Cerebellar nuclear complex (tissue), 1 donor: Measurements from ENCODE around the gene TMEM237.
"Not testable (repeated sequence)": the region's sequence is repeated elsewhere in the genome, so short reads cannot be mapped to it uniquely, and the experiment has no call there.

Experiments used
- DNase-seq, 2 experiments: peaks; one replicate each; lab custom pipeline; 2025; lab: John Stamatoyannopoulos, UW

The TMEM237 gene, protein sequence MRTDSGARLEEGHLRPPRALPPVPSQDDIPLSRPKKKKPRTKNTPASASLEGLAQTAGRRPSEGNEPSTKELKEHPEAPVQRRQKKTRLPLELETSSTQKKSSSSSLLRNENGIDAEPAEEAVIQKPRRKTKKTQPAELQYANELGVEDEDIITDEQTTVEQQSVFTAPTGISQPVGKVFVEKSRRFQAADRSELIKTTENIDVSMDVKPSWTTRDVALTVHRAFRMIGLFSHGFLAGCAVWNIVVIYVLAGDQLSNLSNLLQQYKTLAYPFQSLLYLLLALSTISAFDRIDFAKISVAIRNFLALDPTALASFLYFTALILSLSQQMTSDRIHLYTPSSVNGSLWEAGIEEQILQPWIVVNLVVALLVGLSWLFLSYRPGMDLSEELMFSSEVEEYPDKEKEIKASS

DNA sequence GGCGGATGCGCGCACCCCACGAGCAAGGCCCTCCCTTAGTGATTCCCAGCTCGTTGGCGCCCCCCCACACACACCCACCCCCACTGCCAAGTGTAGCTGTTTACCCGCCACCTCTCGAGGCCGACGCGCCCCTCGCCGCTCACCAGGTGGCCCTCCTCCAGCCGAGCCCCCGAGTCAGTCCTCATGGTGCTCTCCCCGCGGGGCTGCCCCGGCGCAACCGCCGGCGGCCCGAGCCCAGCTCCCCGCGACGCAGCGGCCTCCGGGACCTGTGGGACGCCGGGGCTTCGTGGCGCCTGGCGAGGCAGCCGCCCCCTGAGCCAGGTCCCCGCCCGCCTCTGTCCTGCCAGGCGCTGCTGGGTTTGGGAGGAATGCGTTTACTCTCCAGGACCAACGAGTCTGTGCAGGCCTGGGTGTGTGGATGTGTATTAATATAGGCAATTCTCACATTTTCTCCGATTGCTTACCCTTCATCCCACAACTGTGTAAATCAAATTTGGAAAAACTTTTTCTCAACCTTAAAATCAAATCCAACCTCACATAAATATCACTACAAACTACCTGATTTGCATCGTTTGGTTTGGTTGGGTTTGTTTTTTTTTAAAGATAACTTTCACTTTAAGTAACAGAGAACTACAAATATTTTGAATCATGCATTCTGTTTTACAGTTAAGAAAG lies at the start of gene TMEM237:
Gene TMEM237, minus strand, starts transcription at position 288 of the 675 bp plus-strand sequence. Its CDS starts 103 bp downstream, at position 185.
- no peak for DNase-seq

DNA sequence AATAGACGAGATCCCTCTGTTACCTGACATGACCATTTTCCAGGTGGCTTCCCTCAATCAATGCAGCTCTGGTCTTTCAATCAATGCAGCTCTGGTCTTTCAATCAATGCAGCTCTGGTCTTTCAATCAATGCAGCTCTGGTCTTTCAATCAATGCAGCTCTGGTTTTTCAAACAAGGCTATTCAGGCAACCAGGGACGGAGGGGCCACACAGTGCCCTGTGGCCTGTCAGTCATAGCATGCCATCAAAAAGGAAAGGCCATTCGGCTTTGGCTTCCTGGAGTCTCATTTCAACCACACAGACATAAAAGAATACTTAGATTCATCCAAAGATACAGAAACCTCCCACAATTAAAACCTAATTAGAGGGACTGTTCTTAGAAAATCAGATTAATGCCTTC lies 41.9 kb upstream of the TMEM237 start:
- DNase-seq: no peak

DNA sequence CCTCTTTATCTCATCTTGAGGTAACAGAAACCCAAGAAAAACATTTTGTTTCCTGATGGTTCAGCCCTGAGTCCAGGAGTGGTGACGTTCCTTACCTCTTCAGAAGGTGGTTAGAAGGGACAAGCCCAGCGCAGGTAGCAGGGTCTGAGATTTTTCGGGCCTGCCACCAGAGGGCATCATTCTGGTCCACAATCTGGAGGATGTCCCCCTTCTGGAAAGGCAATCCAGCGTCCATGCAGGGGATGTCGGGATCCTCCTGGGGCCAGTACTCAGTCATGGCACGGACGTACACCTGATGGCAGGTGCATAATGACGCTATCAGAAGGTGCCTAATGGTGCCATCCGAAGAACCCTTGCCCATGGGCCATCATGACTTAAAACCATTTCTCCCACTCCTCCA lies 37.4 kb upstream of the TMEM237 start:
- no peak for DNase-seq

DNA sequence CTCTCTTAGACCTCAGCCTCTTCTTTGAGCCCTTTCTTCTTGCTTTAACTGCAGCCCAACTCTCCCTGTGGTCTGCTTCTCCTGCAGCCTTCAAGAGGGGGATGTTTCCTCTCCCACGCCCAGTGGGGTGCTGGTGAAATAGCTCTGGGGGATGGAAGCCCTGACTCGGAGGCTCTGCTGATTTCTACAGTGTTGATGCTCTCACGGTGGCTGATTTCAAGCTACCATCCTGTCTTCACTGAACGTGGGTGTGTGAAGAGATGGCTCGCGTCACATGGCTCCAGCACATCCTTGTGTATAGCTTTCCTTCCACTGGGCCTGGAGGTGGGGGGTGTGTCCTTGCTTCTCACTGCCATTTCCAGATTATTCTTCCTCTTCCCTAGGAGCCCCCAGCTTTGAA lies 35.1 kb upstream of the TMEM237 start:
- DNase-seq: no peak

DNA sequence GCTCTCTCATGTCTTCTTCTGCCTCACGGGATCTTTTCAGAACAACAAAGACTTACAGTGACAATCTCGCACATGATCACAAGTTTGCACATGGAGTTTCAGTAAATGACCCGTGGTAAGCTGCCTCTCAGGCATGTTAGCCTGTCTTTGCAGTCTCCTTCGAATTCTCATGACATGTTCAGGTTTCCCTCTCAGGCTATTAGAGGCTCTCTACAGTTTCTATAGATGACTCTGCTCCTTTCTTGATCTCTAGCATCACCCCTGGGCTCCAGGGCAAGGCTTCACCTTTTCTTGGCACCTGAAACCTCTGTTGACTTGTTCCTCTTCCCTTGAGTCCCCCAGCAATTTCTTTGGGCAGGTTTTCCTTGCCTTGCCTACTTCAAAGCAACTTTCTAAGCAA lies 32.2 kb upstream of the TMEM237 start:
- no peak for DNase-seq

DNA sequence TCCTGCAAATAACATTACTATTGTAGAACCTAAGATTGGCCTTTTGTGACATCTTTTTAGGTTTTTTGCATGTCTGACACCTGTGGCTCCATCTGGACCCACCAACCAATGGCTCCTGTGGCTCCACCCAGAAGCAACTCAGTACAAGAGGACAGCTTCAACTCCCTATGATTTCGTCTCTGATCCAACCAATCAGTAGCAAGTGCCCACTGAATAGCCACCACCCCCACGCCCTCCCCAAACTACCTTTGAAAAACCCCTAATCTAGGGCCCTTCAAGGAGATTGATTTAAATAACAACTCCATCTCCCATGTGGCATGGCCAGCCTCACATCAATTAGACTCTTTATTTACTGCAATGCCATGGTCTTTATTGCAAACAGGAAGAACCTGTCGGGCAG lies 31.5 kb upstream of the TMEM237 start:
- DNase-seq: no peak

DNA sequence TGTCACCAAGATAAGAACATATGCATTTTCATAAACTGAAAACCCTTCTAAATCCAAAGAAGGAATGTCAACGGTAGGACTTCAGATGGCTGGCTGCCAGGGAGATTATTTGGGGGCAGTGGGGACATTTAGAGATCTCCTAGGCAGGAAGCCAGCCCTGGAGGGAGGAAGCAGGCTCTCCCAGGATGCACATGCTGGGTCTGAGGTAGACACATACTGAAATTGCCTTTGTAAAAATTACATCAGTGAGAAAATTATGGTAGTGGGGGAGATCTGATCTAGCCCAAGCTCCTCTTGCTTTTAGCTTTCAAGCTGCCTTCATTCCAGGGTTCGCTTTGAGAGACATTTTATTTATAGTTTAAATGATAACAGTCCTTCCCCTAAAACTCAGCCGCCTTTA lies 31.0 kb upstream of the TMEM237 start:
- no peak for DNase-seq

DNA sequence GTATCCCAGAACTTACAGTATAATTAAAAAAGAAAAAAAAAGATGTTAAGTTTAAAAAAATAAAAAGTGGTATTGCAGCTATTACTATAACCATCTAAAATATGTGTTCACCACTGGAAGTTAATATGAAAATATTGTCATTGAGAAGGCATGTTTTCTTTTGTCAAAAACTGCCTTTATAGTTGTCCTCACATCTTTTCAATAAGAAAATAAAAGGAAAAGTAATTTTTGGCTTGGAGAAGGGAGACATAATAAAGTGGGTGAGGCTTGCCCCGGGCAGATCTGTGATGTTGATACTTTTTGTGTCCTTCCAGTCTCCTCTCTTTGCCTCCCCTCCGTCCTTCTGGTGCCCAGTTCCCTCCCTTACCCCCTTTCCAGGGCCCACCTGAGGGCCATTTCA lies 30.2 kb upstream of the TMEM237 start:
- no peak for DNase-seq

DNA sequence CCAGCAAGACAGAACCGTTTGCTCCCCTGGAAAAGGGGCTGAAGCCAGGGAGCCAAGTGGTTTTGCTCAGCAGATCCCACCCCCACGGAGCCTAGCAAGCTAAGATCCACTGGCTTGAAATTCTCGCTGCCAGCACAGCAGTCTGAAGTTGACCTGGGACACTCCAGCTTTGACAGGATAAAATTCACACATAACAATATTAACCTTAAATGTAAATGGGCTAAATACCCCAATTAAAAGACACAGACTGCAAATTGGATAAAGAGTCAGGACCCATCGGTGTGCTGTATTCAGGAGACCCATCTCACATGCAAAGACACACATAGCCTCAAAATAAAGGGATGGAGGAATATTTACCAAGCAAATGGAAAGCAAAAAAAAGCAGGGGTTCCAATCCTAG lies 27.9 kb upstream of the TMEM237 start:
- DNase-seq: not testable (repeated sequence)

DNA sequence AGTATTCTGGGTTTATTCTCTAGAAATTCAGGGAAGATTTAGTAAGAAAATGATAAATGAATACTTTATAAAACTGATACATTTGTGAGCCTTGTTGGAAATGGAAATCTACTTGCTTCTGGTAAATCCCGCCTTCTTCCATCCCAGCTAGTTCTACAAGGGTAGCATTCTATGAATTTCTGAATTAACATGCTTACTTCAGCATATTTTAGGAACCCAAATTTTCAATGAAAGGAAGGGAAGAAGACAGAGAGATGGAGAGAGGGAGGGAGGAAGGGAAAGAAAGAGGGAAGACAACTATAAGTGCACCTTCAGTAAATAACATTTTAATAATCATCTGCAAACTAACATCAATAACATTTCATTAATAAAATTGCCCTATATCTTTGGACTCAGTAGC lies 26.6 kb upstream of the TMEM237 start:
- no peak for DNase-seq

DNA sequence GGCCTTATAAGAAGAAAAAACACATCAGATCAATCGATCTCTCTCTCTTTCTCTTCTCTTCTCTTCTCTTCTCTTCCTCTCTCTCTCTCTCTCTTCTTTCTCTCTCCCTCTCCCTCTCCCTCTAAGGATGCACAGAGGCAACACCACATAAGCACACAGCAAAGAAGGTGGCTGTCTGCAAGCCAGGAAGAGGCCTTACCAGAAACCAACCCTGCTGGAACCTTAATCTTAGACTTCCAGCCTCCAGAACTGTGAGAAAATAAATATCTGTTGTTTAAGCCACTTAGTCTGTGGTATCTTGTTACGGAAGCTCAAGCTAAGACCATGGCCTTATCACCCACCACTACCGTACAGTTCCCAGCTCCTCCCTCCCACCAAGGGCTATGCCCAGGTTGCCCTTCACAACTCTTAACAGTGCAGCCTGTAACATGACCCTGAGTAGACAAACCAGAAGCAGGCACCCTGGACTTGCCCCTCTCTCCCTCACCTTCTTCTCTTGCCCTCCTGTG lies 25.2 kb upstream of the TMEM237 start:
- DNase-seq: no peak

DNA sequence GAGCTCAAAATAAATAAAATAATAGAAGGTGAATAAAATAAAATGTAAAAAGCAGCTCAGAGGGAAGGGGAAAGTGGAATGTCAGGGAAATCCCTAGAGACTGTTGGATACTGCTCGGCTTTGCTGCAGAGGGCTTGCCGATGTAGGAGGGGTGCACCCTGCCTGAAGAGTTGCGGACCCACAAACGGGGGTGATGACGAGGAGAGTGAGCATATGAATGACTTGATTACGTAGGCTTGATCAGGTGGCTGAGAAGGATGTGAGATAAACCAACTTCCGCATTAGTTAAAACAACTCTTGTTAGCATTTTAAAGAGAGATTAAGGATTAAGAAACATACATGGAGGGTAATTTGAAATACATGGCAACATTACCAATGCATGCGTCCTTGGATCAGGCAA lies 21.0 kb upstream of the TMEM237 start:
- no peak for DNase-seq

DNA sequence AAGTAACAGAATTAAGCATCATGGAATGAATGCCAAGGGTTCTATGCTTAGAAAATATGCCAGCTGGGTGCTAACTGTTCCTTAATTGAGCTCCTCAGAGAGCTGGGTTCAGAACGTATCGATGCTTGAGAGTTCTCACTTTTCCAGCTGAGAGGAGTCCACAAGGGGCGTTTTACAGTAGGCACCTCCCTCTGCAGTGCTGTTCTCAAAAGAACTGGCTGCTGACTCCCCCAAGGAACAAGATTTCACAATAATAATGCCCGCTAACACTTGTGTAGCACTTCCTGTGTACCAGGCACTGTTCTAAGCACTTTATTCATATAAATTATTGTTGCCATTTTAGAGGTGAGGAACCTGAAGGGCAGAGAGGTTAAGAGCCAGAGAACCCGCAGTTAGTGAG lies 18.1 kb upstream of the TMEM237 start:
- no peak for DNase-seq

DNA sequence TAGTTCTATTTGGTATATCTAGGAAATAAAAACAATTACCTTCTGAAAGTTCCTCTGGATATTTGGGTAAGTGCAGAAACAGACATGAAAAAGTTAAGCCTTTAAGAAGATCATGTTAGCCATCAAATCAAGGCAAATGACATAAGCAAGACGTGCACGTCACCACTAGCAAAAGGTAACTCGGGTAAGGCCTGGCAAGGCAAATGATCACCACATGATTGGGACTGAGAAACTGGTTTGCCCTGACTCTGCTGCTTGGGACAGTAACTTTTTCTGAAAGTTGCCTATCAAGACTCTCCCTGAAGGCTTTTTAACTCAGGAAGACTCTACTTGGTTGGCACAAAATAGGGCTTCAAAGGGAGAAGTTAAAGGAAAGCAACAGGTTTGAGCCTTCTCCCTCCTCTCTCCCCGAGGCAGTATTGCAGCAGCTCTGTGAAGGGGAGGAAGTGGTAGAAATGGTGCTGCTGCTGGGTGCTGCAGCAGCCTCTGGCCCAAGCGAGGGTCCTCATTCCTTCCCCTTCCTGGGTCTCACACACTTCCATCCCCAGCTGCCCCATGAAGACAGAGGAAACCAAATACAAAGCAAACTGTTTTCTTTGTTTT lies 17.1 kb upstream of the TMEM237 start:
- no peak for DNase-seq

DNA sequence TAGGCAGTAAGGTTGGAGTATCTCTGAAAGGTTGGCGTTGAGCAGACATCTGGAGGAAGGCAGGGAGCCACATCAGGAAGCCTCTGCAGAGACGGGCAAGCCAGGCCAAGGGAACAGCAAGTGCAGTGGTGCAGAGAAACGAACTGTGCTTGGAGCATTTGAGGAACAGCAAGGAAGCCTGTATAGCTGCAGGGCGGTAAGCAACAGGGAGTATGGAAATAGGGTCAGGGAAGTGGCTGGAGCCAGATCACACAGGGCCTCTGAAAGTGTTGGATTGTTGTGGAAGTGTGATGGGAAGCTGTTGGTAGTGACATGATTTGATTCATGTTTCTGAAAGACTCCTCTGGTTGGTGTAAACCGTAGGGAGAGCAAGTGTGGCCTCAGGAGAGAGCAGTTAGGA lies 13.4 kb upstream of the TMEM237 start:
- no peak for DNase-seq

DNA sequence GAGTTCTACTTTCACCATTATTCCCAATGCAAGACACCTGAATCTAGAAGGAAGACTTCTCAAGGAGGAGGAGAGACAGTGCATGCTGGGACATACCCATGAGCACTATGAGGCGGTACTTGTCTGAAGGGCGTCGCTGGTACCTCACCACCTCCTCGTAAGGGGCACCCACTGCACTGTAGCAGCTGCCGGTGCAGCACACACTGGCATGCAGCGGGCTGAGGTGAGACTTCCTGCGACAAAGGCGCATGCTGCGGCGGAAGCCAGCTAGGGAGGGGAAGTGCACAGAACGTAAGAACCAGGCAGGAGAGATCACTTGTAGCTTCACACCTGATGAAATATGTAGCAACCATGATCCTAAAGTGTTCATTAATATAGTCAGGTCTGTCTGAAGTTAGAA lies 12.8 kb upstream of the TMEM237 start:
- no peak for DNase-seq

DNA sequence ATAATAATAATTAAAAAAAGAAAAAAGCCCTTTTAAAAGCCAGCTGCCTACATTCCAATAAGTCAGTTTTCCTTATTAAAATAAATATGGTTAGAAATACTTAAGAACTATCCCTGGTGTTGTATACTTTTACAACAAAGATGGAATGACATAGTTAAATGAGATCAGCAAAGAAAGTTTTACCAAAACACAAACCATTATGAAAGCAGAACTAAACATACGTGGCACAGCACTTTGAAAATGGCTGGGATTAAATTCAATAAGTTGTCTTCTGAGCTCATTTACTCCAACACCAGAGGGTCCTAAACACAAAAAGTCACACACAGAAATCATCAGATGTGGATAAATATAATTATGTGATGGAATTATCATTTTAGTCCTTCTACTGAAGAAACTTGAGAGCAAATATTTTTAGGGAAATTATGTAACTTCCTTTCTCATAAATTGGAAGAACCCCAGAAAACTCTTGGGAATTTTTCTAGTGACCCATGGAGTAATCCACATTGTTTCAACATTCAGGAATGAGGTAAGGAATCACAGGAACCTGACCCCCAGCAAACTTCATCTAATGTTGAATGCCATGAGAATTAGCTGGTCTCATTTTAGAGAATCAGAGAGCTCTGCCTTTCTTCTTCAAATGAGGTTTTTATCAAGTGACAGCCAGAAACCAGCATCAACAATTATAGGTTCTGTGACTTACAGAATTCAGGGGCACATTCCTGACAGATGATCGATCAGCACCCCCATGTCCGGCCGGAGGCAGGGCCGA lies 11.5 kb upstream of the TMEM237 start:
- DNase-seq: no peak

DNA sequence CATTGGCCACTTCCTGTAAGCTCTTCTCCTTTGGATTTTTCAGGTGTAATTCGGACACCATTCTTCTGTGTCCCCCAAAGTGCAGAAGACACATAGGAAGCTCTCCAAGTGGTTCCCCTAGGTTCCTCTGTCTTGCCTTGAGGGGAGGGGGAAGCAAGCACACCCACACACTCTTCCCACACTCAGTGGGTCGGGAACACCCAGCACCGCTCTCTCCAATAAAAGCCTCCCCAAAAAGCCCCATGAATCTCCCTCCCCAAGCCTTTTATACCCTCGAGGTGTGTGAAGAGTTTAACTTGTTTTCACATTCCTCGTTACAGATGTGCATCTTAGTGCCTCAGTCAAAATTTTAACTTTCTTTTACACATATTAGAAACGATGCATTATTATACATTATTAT lies 9.9 kb upstream of the TMEM237 start:
- DNase-seq: no peak

DNA sequence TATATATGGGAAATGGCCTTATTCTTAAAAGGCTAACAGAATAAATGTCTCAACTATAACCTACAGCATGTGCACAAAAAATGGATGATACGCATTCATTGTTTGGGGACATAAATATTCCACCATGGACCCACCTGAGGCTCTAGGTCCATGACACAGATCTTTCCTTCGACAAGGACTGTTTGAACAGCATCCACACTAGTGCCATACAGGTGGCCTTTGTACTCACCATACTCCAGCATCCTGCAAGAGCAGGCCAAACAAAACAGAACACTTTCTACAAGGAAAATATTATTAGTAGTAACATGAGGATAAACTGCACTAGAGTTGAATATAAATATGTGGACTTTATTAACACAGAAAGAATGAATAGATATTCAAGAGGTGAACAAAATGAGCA lies 6.1 kb upstream of the TMEM237 start:
- DNase-seq: no peak

DNA sequence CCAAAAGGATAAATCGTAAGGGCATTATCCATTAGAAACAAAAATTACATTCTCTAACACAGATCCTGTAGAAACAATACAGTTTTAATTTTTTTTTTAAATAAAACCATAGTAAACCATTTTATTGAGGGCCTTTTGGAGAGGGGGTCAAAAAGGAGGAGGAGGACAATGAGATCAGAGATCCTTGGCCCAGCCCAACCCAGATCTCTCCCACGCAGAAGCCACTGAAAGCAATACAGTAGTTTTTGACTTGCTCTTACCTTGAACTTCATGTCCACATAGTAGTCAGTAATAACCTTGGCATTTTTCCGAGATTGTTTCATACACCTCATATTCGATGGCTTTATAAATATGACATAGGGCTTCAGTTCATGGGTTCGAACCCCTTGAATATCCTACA lies 4.1 kb upstream of the TMEM237 start:
- DNase-seq: no peak

DNA sequence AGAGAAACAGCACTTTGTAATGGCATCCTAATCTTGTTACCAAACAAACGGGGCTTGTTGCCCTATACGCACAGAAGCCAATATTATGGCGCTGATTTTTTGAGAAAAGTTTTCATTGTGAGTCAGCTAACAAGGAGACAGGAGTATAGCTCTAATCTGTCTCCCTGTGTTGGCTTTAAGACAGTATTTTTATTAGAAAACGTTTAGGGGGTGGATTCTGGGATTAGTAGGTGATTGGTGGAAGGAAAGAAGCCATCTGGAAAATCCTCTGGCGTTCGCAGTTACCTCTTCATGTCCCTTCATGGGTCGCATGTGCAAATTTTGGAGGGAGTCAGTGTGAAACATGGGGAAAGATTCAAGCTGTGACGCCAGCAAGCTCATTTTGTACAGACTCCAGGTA lies 698 bp upstream of the TMEM237 start:
- no peak for DNase-seq

DNA sequence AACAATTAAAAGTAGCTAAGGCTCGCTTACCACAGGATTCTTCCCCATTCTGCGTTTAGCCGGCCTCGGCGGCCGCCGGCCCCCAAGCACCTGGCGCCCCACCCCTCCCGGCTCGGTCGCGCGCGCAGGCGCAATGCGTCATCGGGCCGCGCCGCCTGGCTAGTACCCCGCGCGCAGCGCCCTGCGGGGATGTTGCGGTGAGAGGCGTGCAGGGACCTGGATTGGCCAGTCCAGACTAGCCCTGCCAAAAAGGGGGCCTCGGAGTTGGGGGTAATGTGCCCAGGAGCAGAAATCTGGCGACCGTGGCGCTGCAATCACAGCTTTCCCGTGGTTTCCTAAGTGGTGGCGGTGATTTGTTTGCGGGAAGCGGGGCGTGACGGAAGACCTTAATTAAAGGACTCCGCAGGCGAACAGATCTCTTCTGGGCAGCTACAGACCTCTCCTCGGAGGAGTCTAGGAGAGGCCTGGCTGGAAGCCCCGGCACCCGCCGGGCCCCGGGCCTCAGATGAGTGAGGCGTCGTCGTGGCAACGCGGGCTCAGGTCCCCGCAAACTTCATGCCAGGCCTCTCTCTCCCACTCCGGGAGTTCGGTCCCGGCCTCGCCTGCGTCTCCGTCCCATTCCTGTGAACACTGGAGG lies 606 bp downstream of the TMEM237 start:
- peak in 1 of 2 experiments; percentile 44 for DNase-seq
